Brain microvascular endothelial cell (primary cell): ENCODE measurements around the gene GAREM1.
"Not testable (repeated sequence)": the region's sequence is repeated elsewhere in the genome, so short reads cannot be mapped to it uniquely, and the experiment has no call there.

Experiments used
- DNase-seq: peaks from one replicate; pipeline ENCODE4 v3.0.0-alpha.2; 2020
- H3K27ac ChIP-seq: fragments of 250-450 bp; sonication (Bioruptor Pico); 2 replicates; pipeline ENCODE4 v1.5.1; 2020; ENCODE audit warnings: mild to moderate bottlenecking, moderate library complexity
- H3K27me3 ChIP-seq: fragments of 250-450 bp; sonication (Bioruptor Pico); replicated peaks from 2 replicates; pipeline ENCODE4 v1.5.1; 2020; ENCODE audit warnings: mild to moderate bottlenecking
- H3K36me3 ChIP-seq: fragments of 250-450 bp; sonication (Bioruptor Pico); replicated peaks from 2 replicates; pipeline ENCODE4 v1.5.1; 2020; ENCODE audit warnings: mild to moderate bottlenecking
- H3K4me3 ChIP-seq: 2 replicates; pipeline ENCODE4 v1.5.1; 2011; ENCODE audit warnings: low read depth, mild to moderate bottlenecking, control low read depth, low read length, moderate library complexity
- in situ Hi-C: cut with HindIII; loops from 2 replicates; pipeline ENCODE4 v1.10.0; 2017; ENCODE audit warnings: low sequenced_read_pairs, low pct_ligation_motif_present
- TF ChIP-seq, protein P1 (sequence below): IDR thresholded peaks from 2 replicates; pipeline ENCODE4 v1.5.1; 2011; ENCODE audit warnings: low read depth, mild to moderate bottlenecking, moderate library complexity, low read length, control low read depth, inconsistent platforms; ENCODE audit errors: missing control alignments

Gene GAREM1

GRCh38 chr18:32238635-32239268, 231.9 kb downstream of the GAREM1 start:
- TF ChIP-seq, protein P1, sequence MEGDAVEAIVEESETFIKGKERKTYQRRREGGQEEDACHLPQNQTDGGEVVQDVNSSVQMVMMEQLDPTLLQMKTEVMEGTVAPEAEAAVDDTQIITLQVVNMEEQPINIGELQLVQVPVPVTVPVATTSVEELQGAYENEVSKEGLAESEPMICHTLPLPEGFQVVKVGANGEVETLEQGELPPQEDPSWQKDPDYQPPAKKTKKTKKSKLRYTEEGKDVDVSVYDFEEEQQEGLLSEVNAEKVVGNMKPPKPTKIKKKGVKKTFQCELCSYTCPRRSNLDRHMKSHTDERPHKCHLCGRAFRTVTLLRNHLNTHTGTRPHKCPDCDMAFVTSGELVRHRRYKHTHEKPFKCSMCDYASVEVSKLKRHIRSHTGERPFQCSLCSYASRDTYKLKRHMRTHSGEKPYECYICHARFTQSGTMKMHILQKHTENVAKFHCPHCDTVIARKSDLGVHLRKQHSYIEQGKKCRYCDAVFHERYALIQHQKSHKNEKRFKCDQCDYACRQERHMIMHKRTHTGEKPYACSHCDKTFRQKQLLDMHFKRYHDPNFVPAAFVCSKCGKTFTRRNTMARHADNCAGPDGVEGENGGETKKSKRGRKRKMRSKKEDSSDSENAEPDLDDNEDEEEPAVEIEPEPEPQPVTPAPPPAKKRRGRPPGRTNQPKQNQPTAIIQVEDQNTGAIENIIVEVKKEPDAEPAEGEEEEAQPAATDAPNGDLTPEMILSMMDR: no peak

GRCh38 chr18:32237049-32237448, 233.6 kb downstream of the GAREM1 start:
- Histone ChIP-seq H3K4me3 (no peak overlapping the region), H3K27me3 (no peaks in the 10 kb centered on the region), H3K27ac (no peak overlapping the region), H3K36me3 (no peaks in the 10 kb centered on the region)
- DNase-seq: no peak
- TF ChIP-seq, protein P1: no peak
- in situ Hi-C loops: no loop called here

More at GRCh38 chr18:32238635-32239268, 231.9 kb downstream of the GAREM1 start:
- H3K27me3 ChIP-seq: no peaks in the 10 kb centered on the region
- no peak overlapping the region for H3K27ac ChIP-seq
- H3K4me3 ChIP-seq: no peak overlapping the region
- in situ Hi-C loops: no loop called here
- H3K36me3 ChIP-seq: no peaks in the 10 kb centered on the region
- DNase-seq: no peak

- H3K27me3 ChIP-seq, DNase-seq, H3K27ac ChIP-seq, H3K36me3 ChIP-seq, in situ Hi-C loops, H3K4me3 ChIP-seq: not testable (repeated sequence)
These were observed 237.3 kb downstream of the GAREM1 start for GRCh38 chr18:32233348-32233747.

DNA sequence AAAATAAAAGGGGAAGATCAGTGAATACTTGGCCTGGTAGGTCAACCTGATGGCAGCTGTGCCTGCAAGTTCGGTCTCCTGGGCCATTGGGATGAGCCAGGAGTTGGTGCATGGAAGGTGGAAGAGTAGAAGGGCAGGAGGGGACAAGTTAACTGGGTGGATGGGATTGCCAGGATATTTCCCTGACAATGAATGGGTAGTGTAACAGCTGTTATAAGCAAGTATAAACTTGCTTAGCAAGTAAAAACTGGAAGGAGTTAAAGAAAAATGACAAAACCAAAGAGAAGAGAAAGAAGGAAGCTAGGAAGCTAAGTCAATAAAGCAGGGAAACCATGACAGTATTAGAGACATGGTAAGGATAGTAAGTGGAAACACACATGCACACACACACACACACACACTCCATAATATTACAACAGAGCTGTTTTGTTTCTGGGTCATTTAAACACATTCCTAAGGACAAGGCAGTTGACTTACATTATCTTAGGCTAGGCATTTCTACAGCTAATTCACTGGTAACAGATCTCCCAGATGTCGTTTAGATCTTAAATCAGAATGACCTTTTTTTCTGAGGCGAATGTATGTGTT, 251.2 kb downstream of the GAREM1 start:
- TF ChIP-seq, protein P1: no peak
- H3K27ac ChIP-seq: no peak overlapping the region
- in situ Hi-C loops: no loop called here

GRCh38 chr18:32216390-32216789, 254.3 kb downstream of the GAREM1 start:
- TF ChIP-seq, protein P1: no peak
- in situ Hi-C loops: no loop called here
- DNase-seq: no peak

More for the DNA sequence above, 251.2 kb downstream of the GAREM1 start:
- Histone ChIP-seq H3K4me3 (no peak overlapping the region), H3K27me3 (no peaks in the 10 kb centered on the region), H3K36me3 (no peaks in the 10 kb centered on the region)
- no peak for DNase-seq

GRCh38 chr18:32213693-32214092, 257.0 kb downstream of the GAREM1 start:
- in situ Hi-C loops: no loop called here
- H3K36me3 ChIP-seq: no peaks in the 10 kb centered on the region
- H3K27me3 ChIP-seq: no peaks in the 10 kb centered on the region
- TF ChIP-seq, protein P1: no peak
- H3K4me3 ChIP-seq: no peak overlapping the region
- no peak overlapping the region for H3K27ac ChIP-seq
- DNase-seq: no peak

More at GRCh38 chr18:32216390-32216789, 254.3 kb downstream of the GAREM1 start:
- no peaks in the 10 kb centered on the region for H3K27me3 ChIP-seq
- H3K27ac ChIP-seq: no peak overlapping the region
- no peak overlapping the region for H3K4me3 ChIP-seq
- H3K36me3 ChIP-seq: no peaks in the 10 kb centered on the region
